HepG2 (cell line): ENCODE data around the gene PSIP1. TPM values are rescaled to one million over a fixed set of nuclear protein-coding genes. Genes with fewer than 3 reads are reported as not detected.

Experiments
- ATAC-seq: fragments of 200-7000 bp; cut with Tn5 transposase; 3 replicates; pipeline ENCODE4 v1.9.1; 2020; ENCODE audit warnings: mild to moderate bottlenecking, moderate library complexity
- BruUV-seq: library from RNA; stranded (reverse); fragments of 400-500 nt; replicated peaks from 2 replicates; lab custom pipeline; 2021; lab: Mats Ljungman, UMichigan
- CTCF ChIA-PET: fragments of 300-600 bp; formaldehyde crosslinking; extraction: SDS; loops from one replicate; lab custom pipeline; 2021; ENCODE audit warnings: low total read pairs, inconsistent platforms, low intra/inter-chr PET ratio; lab: Yijun Ruan, JAX
- POLR2A ChIA-PET: fragments of 350-600 bp; sonication (Branson Sonifier 250); formaldehyde crosslinking; loops from one replicate; lab custom pipeline; 2020; ENCODE audit warnings: antibody characterized with exemption, inconsistent platforms; lab: Yijun Ruan, JAX
- DNase-seq: peaks from one replicate; pipeline ENCODE4 v3.0.0-alpha.2; 2015; ENCODE audit warnings: low spot score
- FAIRE-seq: peaks from 3 replicates; lab custom pipeline; 2011; peaks lifted over from hg19 to GRCh38; lab: Jason Lieb, UNC
- H2AFZ ChIP-seq: one replicate; pipeline ENCODE4 v1.6.1; 2011; ENCODE audit warnings: low read length, inconsistent platforms
- H3K27ac ChIP-seq: fragments of 300-600 bp; 3 replicates; pipeline ENCODE4 v1.8.0; 2011; ENCODE audit warnings: mixed run types, mild to moderate bottlenecking, mixed read lengths, low read length, inconsistent platforms; ENCODE audit not compliant: insufficient read depth; ENCODE audit errors: extremely low read length
- H3K27me3 ChIP-seq, 2 experiments: fragments of 200-600 bp in 1 of 2; 2 replicates in 1 of 2; 3 replicates in 1 of 2; pipeline versions ENCODE4 v1.6.0 to v1.8.0; 2011; ENCODE audit warnings: low read length in 2 of 2, mild to moderate bottlenecking in 2 of 2, moderate library complexity in 2 of 2, inconsistent platforms in 1 of 2; ENCODE audit not compliant: insufficient read depth in 2 of 2, control insufficient read depth in 1 of 2
- H3K36me3 ChIP-seq, 2 experiments: fragments of 200-600 bp in 1 of 2; replicated peaks in 1 of 2; 2 replicates in 1 of 2; 3 replicates in 1 of 2; pipeline versions ENCODE4 v1.5.1 to v1.8.0; 2011; ENCODE audit warnings: low read length in 2 of 2, inconsistent platforms in 1 of 2; ENCODE audit not compliant: insufficient read depth in 2 of 2, control insufficient read depth in 1 of 2
- H3K4me1 ChIP-seq: 2 replicates; pipeline ENCODE4 v1.5.1; 2012; ENCODE audit warnings: low read length, inconsistent platforms; ENCODE audit not compliant: insufficient read depth
- H3K4me2 ChIP-seq: 2 replicates; pipeline ENCODE4 v1.6.0; 2011; ENCODE audit warnings: low read depth, low read length, inconsistent platforms
- H3K4me3 ChIP-seq, 3 experiments: fragments of 200-600 bp in 1 of 3; sonication (generic), shearing (Covaris generic) in 1 of 3; replicated peaks in 1 of 3; 2 replicates each; pipeline ENCODE4 v1.5.1; 2011 to 2016; ENCODE audit warnings: low read length in 3 of 3, inconsistent platforms in 2 of 3, low read depth in 2 of 3, mild to moderate bottlenecking in 2 of 3, control low read depth in 1 of 3, mixed read lengths in 1 of 3; ENCODE audit not compliant: insufficient read depth in 1 of 3
- H3K79me2 ChIP-seq: one replicate; pipeline ENCODE4 v1.6.1; 2011; ENCODE audit warnings: low read length, inconsistent platforms; ENCODE audit not compliant: insufficient read depth
- H3K9ac ChIP-seq: 2 replicates; pipeline ENCODE4 v1.6.0; 2011; ENCODE audit warnings: mild to moderate bottlenecking, low read depth, low read length, inconsistent platforms; ENCODE audit not compliant: insufficient read depth
- H3K9me3 ChIP-seq: 2 replicates; pipeline ENCODE4 v1.5.1; 2012; ENCODE audit warnings: mild to moderate bottlenecking, low read length
- H4K20me1 ChIP-seq: 2 replicates; pipeline ENCODE4 v1.6.0; 2011; ENCODE audit warnings: inconsistent platforms, mild to moderate bottlenecking, low read length, moderate library complexity; ENCODE audit not compliant: insufficient read depth
- AGO2 ChIP-seq: fragments of 200-400 bp; formaldehyde crosslinking; optimal IDR thresholded peaks from 2 replicates; pipeline ENCODE3; 2017; ENCODE audit warnings: mild to moderate bottlenecking, low read depth, low read length, moderate library complexity
- AHR ChIP-seq: IDR thresholded peaks from 2 replicates; pipeline ENCODE4 v1.6.1; 2018; ENCODE audit warnings: missing genetic modification reagents, missing compliant biosample characterization
- ARNTL ChIP-seq: sonication (generic); formaldehyde crosslinking; IDR thresholded peaks from 2 replicates; pipeline ENCODE4 v1.4.0; 2020; ENCODE audit warnings: mild to moderate bottlenecking, missing genetic modification reagents
- FOXC1 ChIP-seq: sonication (generic); formaldehyde crosslinking; IDR thresholded peaks from 2 replicates; pipeline ENCODE4 v1.8.0; 2022; ENCODE audit warnings: mild to moderate bottlenecking, missing genetic modification reagents, borderline replicate concordance
- HNRNPK ChIP-seq: fragments of 200-400 bp; formaldehyde crosslinking; IDR thresholded peaks from 2 replicates; pipeline ENCODE4 v1.6.1; 2018; ENCODE audit warnings: low read length, low read depth, moderate library complexity, mild to moderate bottlenecking; ENCODE audit not compliant: poor library complexity, severe bottlenecking
- IRF2 ChIP-seq: IDR thresholded peaks from 2 replicates; pipeline ENCODE4 v1.6.1; 2018; ENCODE audit warnings: missing genetic modification reagents, missing compliant biosample characterization
- KDM6A ChIP-seq: IDR thresholded peaks from 2 replicates; pipeline ENCODE4 v1.6.1; 2016; ENCODE audit warnings: low read depth
- KLF11 ChIP-seq: IDR thresholded peaks from 2 replicates; pipeline ENCODE4 v1.6.1; 2016; ENCODE audit warnings: missing compliant biosample characterization
- MTA3 ChIP-seq: sonication (generic); formaldehyde crosslinking; IDR thresholded peaks from 2 replicates; pipeline ENCODE4 v1.4.0; 2020; ENCODE audit warnings: missing genetic modification reagents
- MXD4 ChIP-seq: IDR thresholded peaks from 2 replicates; pipeline ENCODE4 v1.6.1; 2016; ENCODE audit warnings: mild to moderate bottlenecking, missing biosample characterization, missing genetic modification reagents
- SNAI1 ChIP-seq: sonication (generic); formaldehyde crosslinking; IDR thresholded peaks from 2 replicates; pipeline ENCODE4 v1.5.0; 2020; ENCODE audit warnings: mild to moderate bottlenecking, missing genetic modification reagents, borderline replicate concordance
- TOPORS ChIP-seq: sonication (generic); formaldehyde crosslinking; IDR thresholded peaks from 2 replicates; pipeline ENCODE4 v1.8.0; 2023; ENCODE audit warnings: mild to moderate bottlenecking, missing genetic modification reagents
- ZFP82 ChIP-seq: sonication (generic); formaldehyde crosslinking; IDR thresholded peaks from 2 replicates; pipeline ENCODE4 v1.5.1; 2020; ENCODE audit warnings: mild to moderate bottlenecking, missing genetic modification reagents, borderline replicate concordance
- ZNF546 ChIP-seq: sonication (generic); formaldehyde crosslinking; conservative IDR thresholded peaks from 2 replicates; pipeline ENCODE4 v1.8.1; 2023; ENCODE audit warnings: mild to moderate bottlenecking, missing genetic modification reagents
- ZNF776 ChIP-seq: sonication (generic); formaldehyde crosslinking; IDR thresholded peaks from 2 replicates; pipeline ENCODE4 v1.4.0; 2020; ENCODE audit warnings: mild to moderate bottlenecking, missing genetic modification reagents
- WGBS: methylation state at CpG from one replicate; pipeline ENCODE4 v1.1.6; 2017; ENCODE audit warnings: low lambda C conversion rate; 5-methylcytosine and 5-hydroxymethylcytosine counted together
- in situ Hi-C: cut with HindIII; loops from 2 replicates; pipeline ENCODE4 v1.10.0; 2017; ENCODE audit warnings: low pct_unique_long_range_greater_than_20kb; ENCODE audit not compliant: extremely low pct_ligation_motif_present
- intact Hi-C: fragments of 100-400 bp; cut with micrococcal nuclease; formaldehyde crosslinking; loops from one replicate; pipeline ENCODE4 v1.10.0; 2022; ENCODE audit not compliant: unreplicated experiment
- polyA plus RNA-seq, 8 experiments: library from polyadenylated mRNA; depleted of rRNA in 3 of 8; stranded (reverse) in 7 of 8; unstranded in 1 of 8; fragments of >200 nt; fragmentation: Illumina TruSeq in 4 of 8; extraction: Trizol in 4 of 8; gene quantifications; 2 replicates each; pipeline versions ENCODE4 v1.2.1 to v1.2.3, GENCODE V29; 2011 to 2016; ENCODE audit warnings: low read depth in 4 of 8, missing spikeins in 1 of 8, mixed read lengths in 1 of 8; ENCODE audit not compliant: insufficient read depth in 1 of 8
- total RNA-seq, 5 experiments: library from RNA; depleted of rRNA; stranded (reverse); fragments of >200 nt; fragmentation: Illumina TruSeq; extraction: Trizol; gene quantifications; 2 replicates each; pipeline ENCODE4 v1.2.3, GENCODE V29; 2016; ENCODE audit warnings: low read depth in 1 of 5
- TF ChIP-seq, protein P1 (sequence below): sonication (generic); formaldehyde crosslinking; IDR thresholded peaks from 2 replicates; pipeline ENCODE4 v1.5.0; 2020; ENCODE audit warnings: mild to moderate bottlenecking, missing genetic modification reagents
- TF ChIP-seq, protein P2 (sequence below): sonication (generic); formaldehyde crosslinking; IDR thresholded peaks from 2 replicates; pipeline ENCODE4 v1.4.0; 2020; ENCODE audit warnings: missing genetic modification reagents
- TF ChIP-seq, protein P3 (sequence below): sonication (generic); formaldehyde crosslinking; IDR thresholded peaks from 2 replicates; pipeline ENCODE4 v1.8.1; 2023; ENCODE audit warnings: mild to moderate bottlenecking, missing genetic modification reagents

Gene PSIP1
- total and polyA plus RNA-seq, 2 of the 13 experiments (the other 11 are each of a cell fraction or from before 2014, with no cell fraction given): 12.6 to 46.4 TPM

DNA sequence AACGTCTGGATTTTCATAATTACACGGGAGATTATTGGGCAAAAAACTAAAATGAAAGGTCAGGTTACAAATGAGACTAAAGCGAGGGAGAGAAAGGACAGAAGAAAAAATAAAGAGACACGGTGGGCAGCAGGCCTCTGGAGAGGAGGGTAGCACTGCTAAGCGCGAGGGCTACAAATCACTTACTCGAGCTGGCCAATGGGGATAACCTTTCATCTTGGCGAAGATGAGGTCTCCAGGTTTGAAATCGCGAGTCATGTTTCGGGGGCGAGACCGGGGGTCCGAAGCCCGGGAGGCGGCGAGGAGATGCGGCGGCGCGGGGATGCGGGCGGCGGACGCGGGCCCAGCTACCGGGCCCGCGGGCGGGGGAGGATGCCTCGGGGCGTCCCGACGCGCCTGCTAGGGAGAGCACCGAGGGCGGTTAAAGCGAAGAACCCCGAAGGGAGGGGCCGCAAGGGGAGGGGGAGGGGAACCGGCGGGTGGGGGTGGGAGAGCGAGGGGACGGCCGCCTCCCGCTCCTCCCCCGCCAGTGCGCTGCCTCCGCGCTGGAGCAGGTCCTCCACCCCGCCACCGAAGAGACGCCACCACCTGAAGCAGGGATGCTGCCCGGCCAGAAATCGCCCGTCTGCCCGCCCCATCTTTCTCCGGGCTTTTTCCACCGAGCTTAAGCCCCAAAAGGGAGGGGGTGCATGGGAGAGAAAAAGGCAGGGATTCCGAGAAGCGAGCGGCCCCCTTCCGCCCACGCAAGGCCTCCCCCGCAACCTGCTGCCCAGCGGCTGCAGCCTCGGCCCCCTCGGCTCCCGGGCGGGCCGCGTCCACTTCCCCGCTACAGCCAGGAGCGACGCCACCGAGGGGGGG is 610 bp downstream of the PSIP1 start:
- Histone ChIP-seq H3K27ac (peak overlapping the region; percentile 94), H2AFZ (no peak overlapping the region), H4K20me1 (no peaks in the 10 kb centered on the region; the same call in 1 of the 2 replicates), H3K4me2 (peak overlapping the region; percentile 96), H3K36me3 (peaks cover 2 to 12% of the 10 kb centered on the region in 2 experiments; a peak in 3 of 5 replicates), H3K4me1 (peaks cover 30% of the 10 kb centered on the region), H3K27me3 (no peaks in the 10 kb centered on the region), H3K9ac (peak overlapping the region; percentile 92), H3K79me2 (peaks cover 19% of the 10 kb centered on the region), H3K4me3 (peak overlapping the region; percentile 80 to 96 (median 92)), H3K9me3 (no peaks in the 10 kb centered on the region)
- intact Hi-C loops: loop anchor here (2.0 to 10.0 kb wide), 2 partner anchors 43 to 95 kb away; partner anchors contain the start of gene CCDC171
- FAIRE-seq (no peak), DNase-seq (peak; percentile 4), ATAC-seq (peak; percentile 77)
- in situ Hi-C loops: no loop called here
- no TSS peak for BruUV-seq
- CTCF ChIA-PET: no interaction called here
- POLR2A ChIA-PET: interaction anchor here (0.7 to 1.4 kb wide), 4 partner anchors 26 to 460 kb away, joined by 3 to 13 read pairs (median 4); partner anchors contain the start of gene CCDC171
- 2% methylated on average over 47 of the region's 76 CpGs for WGBS
- TF ChIP-seq SNAI1: no peak
- TF ChIP-seq KLF11: no peak
- no peak; the same call in 1 of the 2 replicates for TF ChIP-seq ZFP82 (CRISPR knock-in tag)
- TF ChIP-seq HNRNPK: peak; percentile 89
- TF ChIP-seq FOXC1: no peak
- 0 out of 2 replicates have a peak, but pooled peaks have one; percentile 54 for TF ChIP-seq ZNF546 (CRISPR knock-in tag)
- no peak for TF ChIP-seq ARNTL (CRISPR knock-in tag)
- TF ChIP-seq AHR (CRISPR knock-in tag): no peak
- no peak for TF ChIP-seq IRF2 (CRISPR knock-in tag)
- TF ChIP-seq, protein P1, sequence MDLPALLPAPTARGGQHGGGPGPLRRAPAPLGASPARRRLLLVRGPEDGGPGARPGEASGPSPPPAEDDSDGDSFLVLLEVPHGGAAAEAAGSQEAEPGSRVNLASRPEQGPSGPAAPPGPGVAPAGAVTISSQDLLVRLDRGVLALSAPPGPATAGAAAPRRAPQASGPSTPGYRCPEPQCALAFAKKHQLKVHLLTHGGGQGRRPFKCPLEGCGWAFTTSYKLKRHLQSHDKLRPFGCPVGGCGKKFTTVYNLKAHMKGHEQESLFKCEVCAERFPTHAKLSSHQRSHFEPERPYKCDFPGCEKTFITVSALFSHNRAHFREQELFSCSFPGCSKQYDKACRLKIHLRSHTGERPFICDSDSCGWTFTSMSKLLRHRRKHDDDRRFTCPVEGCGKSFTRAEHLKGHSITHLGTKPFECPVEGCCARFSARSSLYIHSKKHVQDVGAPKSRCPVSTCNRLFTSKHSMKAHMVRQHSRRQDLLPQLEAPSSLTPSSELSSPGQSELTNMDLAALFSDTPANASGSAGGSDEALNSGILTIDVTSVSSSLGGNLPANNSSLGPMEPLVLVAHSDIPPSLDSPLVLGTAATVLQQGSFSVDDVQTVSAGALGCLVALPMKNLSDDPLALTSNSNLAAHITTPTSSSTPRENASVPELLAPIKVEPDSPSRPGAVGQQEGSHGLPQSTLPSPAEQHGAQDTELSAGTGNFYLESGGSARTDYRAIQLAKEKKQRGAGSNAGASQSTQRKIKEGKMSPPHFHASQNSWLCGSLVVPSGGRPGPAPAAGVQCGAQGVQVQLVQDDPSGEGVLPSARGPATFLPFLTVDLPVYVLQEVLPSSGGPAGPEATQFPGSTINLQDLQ: 0 out of 2 replicates have a peak, but pooled peaks have one; percentile 12
- TF ChIP-seq MXD4: no peak
- TF ChIP-seq TOPORS (CRISPR knock-in tag): peak; percentile 94
- TF ChIP-seq, protein P2, sequence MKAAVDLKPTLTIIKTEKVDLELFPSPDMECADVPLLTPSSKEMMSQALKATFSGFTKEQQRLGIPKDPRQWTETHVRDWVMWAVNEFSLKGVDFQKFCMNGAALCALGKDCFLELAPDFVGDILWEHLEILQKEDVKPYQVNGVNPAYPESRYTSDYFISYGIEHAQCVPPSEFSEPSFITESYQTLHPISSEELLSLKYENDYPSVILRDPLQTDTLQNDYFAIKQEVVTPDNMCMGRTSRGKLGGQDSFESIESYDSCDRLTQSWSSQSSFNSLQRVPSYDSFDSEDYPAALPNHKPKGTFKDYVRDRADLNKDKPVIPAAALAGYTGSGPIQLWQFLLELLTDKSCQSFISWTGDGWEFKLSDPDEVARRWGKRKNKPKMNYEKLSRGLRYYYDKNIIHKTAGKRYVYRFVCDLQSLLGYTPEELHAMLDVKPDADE: no peak
- TF ChIP-seq AGO2: peak; percentile 37
- TF ChIP-seq MTA3 (CRISPR knock-in tag): no peak
- TF ChIP-seq ZNF776 (CRISPR knock-in tag): peak; percentile 38; the same call in 1 of the 2 replicates
- TF ChIP-seq, protein P3, sequence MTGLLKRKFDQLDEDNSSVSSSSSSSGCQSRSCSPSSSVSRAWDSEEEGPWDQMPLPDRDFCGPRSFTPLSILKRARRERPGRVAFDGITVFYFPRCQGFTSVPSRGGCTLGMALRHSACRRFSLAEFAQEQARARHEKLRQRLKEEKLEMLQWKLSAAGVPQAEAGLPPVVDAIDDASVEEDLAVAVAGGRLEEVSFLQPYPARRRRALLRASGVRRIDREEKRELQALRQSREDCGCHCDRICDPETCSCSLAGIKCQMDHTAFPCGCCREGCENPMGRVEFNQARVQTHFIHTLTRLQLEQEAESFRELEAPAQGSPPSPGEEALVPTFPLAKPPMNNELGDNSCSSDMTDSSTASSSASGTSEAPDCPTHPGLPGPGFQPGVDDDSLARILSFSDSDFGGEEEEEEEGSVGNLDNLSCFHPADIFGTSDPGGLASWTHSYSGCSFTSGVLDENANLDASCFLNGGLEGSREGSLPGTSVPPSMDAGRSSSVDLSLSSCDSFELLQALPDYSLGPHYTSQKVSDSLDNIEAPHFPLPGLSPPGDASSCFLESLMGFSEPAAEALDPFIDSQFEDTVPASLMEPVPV: peak; percentile 77; the same call in 1 of the 2 replicates
- TF ChIP-seq KDM6A (CRISPR knock-in tag): 0 out of 2 replicates have a peak, but pooled peaks have one; percentile 11
